A673 (cell line): ENCODE measurements around the gene SPNS2. TPM values are rescaled to one million over a fixed set of nuclear protein-coding genes. Genes with fewer than 3 reads are reported as not detected.
"Not testable (repeated sequence)": the region's sequence is repeated elsewhere in the genome, so short reads cannot be mapped to it uniquely, and the experiment has no call there.

Experiments
- BruUV-seq: library from RNA; stranded (reverse); fragments of 400-500 nt; replicated peaks from 2 replicates; lab custom pipeline; 2021; lab: Mats Ljungman, UMichigan
- CTCF ChIA-PET: fragments of 300-600 bp; sonication (Branson Sonifier 250); formaldehyde crosslinking; loops from one replicate; lab custom pipeline; 2022; ENCODE audit warnings: antibody characterized with exemption; lab: Charles Lee
- POLR2A ChIA-PET: fragments of 300-600 bp; sonication (Branson Sonifier 250); formaldehyde crosslinking; loops from one replicate; lab custom pipeline; 2022; ENCODE audit warnings: antibody characterized with exemption; ENCODE audit not compliant: low non-redundant PET; lab: Charles Lee
- DNase-seq: peaks from one replicate; pipeline ENCODE4 v3.0.0-alpha.2; 2015; ENCODE audit warnings: low spot score
- H3K27ac ChIP-seq: fragments of 200-600 bp; sonication (generic); 2 replicates; pipeline ENCODE4 v1.5.1; 2016; ENCODE audit warnings: mixed run types, low read depth, mild to moderate bottlenecking, mixed read lengths, antibody characterized with exemption, low read length; ENCODE audit not compliant: poor library complexity, severe bottlenecking
- H3K27me3 ChIP-seq: fragments of 200-600 bp; sonication (generic); replicated peaks from 2 replicates; pipeline ENCODE4 v1.6.1; 2017; ENCODE audit warnings: mixed run types, low read depth, mild to moderate bottlenecking, mixed read lengths, antibody characterized with exemption, low read length; ENCODE audit not compliant: insufficient read depth, poor library complexity
- H3K36me3 ChIP-seq: fragments of 200-600 bp; sonication (generic); 2 replicates; pipeline ENCODE4 v1.6.1; 2016; ENCODE audit warnings: mixed run types, mild to moderate bottlenecking, mixed read lengths, antibody characterized with exemption, low read length; ENCODE audit not compliant: insufficient read depth, poor library complexity, severe bottlenecking
- H3K4me1 ChIP-seq: fragments of 200-600 bp; sonication (generic); 2 replicates; pipeline ENCODE4 v1.6.1; 2017; ENCODE audit warnings: mixed run types, mild to moderate bottlenecking, mixed read lengths, antibody characterized with exemption, low read length; ENCODE audit not compliant: insufficient read depth, poor library complexity, severe bottlenecking
- H3K4me3 ChIP-seq: fragments of 200-600 bp; sonication (generic); 2 replicates; pipeline ENCODE4 v1.5.1; 2016; ENCODE audit warnings: low read depth, mixed run types, mild to moderate bottlenecking, mixed read lengths, low read length; ENCODE audit not compliant: poor library complexity, severe bottlenecking
- H3K9me3 ChIP-seq: fragments of 200-600 bp; sonication (generic); 2 replicates; pipeline ENCODE4 v1.6.1; 2016; ENCODE audit warnings: mixed run types, low read depth, mild to moderate bottlenecking, mixed read lengths, antibody characterized with exemption, low read length; ENCODE audit not compliant: poor library complexity, severe bottlenecking
- CTCF ChIP-seq: fragments of 300-800, 200-600 bp; sonication (generic); conservative IDR thresholded peaks from 2 replicates; pipeline ENCODE4 v1.5.1; 2017; ENCODE audit warnings: low read depth, mild to moderate bottlenecking, antibody characterized with exemption, low read length, moderate library complexity, mixed read lengths
- EZH2 ChIP-seq: fragments of 200-600 bp; sonication (generic); IDR thresholded peaks from 2 replicates; pipeline ENCODE4 v1.6.1; 2017; ENCODE audit warnings: borderline replicate concordance, low read depth, mild to moderate bottlenecking, mixed read lengths, antibody characterized with exemption, low read length; ENCODE audit not compliant: poor library complexity, severe bottlenecking
- intact Hi-C: fragments of 100-400 bp; cut with micrococcal nuclease; formaldehyde crosslinking; loops from one replicate; pipeline ENCODE4 v1.10.0; 2022; ENCODE audit not compliant: unreplicated experiment
- total RNA-seq: library from RNA; stranded (reverse); gene quantifications from 2 replicates; pipeline ENCODE4 v1.2.3, GENCODE V29; 2021

SPNS2 gene
- total RNA-seq, 1 experiment from 2014 or later = not detected

GRCh38 chr17:4576729-4577322 lies 78.1 kb downstream of the SPNS2 start:
- DNase-seq = no peak
- Histone ChIP-seq H3K4me1 (no peaks in the 10 kb centered on the region), H3K9me3 (no peaks in the 10 kb centered on the region), H3K27ac (no peak overlapping the region), H3K36me3 (no peaks in the 10 kb centered on the region), H3K27me3 (no peaks in the 10 kb centered on the region), H3K4me3 (no peak overlapping the region)
- CTCF ChIA-PET = no interaction called here
- no peak for TF ChIP-seq EZH2
- POLR2A ChIA-PET = no interaction called here
- intact Hi-C loops = no loop called here
- no TSS peak for BruUV-seq

- CTCF ChIA-PET = no interaction called here
- Histone ChIP-seq H3K4me1 (no peaks in the 10 kb centered on the region), H3K27ac (no peak overlapping the region), H3K36me3 (no peaks in the 10 kb centered on the region), H3K9me3 (no peaks in the 10 kb centered on the region), H3K27me3 (peaks cover 1% of the 10 kb centered on the region), H3K4me3 (no peak overlapping the region)
- TF ChIP-seq EZH2 (no peak), CTCF (no peak)
- DNase-seq = no peak
- POLR2A ChIA-PET = no interaction called here
- BruUV-seq = no TSS peak
- intact Hi-C loops = no loop called here
Observed at GRCh38 chr17:4577386-4577993, 78.8 kb downstream of the SPNS2 start.

GRCh38 chr17:4578349-4578748 lies 79.7 kb downstream of the SPNS2 start:
- CTCF ChIA-PET, DNase-seq, H3K4me3 ChIP-seq, intact Hi-C loops, H3K27ac ChIP-seq, H3K9me3 ChIP-seq, H3K4me1 ChIP-seq, H3K36me3 ChIP-seq, BruUV-seq, POLR2A ChIA-PET: not testable (repeated sequence)
- peaks cover 10% of the 10 kb centered on the region for H3K27me3 ChIP-seq

GRCh38 chr17:4579678-4580077 lies 81.0 kb downstream of the SPNS2 start:
- no peak overlapping the region for H3K27ac ChIP-seq
- peaks cover 23% of the 10 kb centered on the region for H3K27me3 ChIP-seq
- TF ChIP-seq CTCF (no peak), EZH2 (no peak)
- H3K4me3 ChIP-seq = no peak overlapping the region
- no peaks in the 10 kb centered on the region for H3K9me3 ChIP-seq
- intact Hi-C loops = no loop called here
- ChIA-PET POLR2A (no interaction called here), CTCF (no interaction called here)
- no peaks in the 10 kb centered on the region for H3K4me1 ChIP-seq
- no TSS peak for BruUV-seq
- DNase-seq = no peak
- no peaks in the 10 kb centered on the region for H3K36me3 ChIP-seq
